H4 (cell line): ENCODE data around the gene APC2. TPM values are rescaled to one million over a fixed set of nuclear protein-coding genes. Genes with fewer than 3 reads are reported as not detected.
"Not testable (repeated sequence)": the region's sequence is repeated elsewhere in the genome, so short reads cannot be mapped to it uniquely, and the experiment has no call there.

Experiments used
- DNase-seq: peaks from one replicate; pipeline ENCODE4 v3.0.0-alpha.2; 2015; ENCODE audit warnings: low spot score
- total RNA-seq: library from RNA; depleted of rRNA; stranded (reverse); fragments of >200 nt; shearing (Covaris generic); gene quantifications from 2 replicates; pipeline ENCODE4 v1.2.3, GENCODE V29; 2014

Gene APC2
- total RNA-seq, 1 experiment from 2014 or later: 1.5 TPM

GRCh38 chr19:1428738-1429391 is 21.1 kb upstream of the APC2 start:
- no peak for DNase-seq

DNA sequence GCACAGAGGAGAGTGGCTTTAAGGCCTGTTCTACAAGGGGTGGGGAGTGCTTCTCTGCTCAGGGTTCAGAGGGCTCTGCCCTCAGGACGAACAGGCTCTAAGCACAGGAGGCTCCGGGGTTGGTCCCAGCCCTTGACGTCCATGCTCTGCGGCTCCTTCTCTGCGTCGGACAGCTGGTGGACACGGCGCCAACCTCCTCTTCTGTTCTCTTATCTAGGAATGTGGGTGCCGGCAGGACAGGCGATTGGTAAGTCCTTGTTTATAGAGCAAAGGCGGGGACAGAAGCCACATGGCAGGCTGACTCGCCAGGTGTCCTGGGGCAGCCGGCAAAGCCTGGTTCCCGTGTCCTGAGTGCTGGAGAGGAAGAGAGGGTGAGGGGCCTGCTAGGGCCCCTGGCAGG is 20.2 kb upstream of the APC2 start:
- no peak for DNase-seq

DNA sequence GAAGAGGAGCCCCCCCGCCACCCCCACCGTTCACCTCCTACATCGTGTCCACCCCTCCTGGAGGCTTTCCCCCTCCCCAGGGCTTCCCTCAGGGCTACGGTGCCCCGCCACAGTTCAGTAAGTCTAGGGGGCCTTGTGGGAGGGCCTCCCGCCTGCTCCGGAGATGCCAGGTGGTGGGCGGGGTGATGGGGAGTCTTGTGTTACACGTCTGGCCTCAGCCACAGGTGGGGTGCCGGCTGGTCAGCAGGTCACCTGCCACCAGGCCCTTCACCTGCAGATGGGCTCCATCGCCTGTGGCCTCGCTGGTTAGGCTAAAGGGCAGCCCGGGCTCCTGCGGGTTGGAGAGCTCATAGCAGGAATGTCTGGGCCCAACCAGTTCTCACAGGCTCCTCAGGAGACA is 19.7 kb upstream of the APC2 start:
- DNase-seq: no peak

DNA sequence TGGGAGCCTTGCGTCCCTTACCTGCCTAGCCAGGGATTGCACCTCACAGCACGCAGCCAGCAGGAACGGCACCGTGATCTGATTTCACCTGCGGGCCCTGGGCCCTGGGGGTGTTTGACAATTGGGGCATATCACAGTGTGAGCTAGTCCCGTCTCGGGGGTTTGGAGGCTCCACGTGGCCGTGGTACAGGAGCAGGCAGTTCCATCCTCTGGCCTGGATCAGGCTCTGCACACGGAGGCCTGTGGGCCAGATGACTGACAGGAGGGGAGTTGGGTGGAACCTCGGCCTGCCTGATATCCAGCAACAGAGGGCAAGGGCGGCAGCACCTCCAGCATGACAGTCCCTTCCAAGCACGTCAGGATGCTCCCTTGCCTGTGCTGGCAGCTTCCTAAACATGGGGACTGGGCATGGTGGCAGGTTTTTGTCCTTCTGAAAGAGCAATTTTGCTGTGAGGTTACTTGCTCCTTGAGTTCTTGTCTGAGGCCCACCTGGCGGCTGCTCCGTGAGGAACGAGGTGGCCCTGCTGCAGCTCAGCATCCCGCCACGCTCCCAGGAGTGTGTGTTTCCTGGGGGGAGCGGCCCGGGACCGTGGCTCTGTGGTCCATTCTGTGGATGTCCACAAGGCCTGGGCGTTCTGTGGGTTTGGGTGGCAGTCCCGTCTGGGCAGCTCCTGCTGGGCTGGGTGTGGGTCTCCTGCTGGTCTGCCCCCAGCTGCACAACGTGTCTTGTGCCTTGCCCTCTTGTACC is 18.0 kb upstream of the APC2 start:
- no peak for DNase-seq

DNA sequence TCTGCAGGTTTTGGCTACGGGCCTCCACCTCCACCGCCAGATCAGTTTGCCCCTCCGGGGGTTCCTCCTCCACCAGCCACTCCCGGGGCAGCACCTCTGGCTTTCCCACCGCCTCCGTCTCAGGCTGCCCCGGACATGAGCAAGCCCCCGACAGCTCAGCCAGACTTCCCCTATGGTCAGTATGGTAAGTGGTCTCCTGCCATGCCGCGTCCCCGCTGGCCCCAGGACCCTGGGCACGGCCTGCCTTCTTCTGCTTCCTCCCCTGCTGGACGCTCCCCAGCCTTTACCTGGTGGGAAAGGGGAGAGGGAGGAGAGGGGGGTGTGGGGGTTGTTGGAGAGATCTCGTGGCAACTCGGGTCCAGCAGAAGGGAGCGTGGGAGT is 17.4 kb upstream of the APC2 start:
- no peak for DNase-seq

DNA sequence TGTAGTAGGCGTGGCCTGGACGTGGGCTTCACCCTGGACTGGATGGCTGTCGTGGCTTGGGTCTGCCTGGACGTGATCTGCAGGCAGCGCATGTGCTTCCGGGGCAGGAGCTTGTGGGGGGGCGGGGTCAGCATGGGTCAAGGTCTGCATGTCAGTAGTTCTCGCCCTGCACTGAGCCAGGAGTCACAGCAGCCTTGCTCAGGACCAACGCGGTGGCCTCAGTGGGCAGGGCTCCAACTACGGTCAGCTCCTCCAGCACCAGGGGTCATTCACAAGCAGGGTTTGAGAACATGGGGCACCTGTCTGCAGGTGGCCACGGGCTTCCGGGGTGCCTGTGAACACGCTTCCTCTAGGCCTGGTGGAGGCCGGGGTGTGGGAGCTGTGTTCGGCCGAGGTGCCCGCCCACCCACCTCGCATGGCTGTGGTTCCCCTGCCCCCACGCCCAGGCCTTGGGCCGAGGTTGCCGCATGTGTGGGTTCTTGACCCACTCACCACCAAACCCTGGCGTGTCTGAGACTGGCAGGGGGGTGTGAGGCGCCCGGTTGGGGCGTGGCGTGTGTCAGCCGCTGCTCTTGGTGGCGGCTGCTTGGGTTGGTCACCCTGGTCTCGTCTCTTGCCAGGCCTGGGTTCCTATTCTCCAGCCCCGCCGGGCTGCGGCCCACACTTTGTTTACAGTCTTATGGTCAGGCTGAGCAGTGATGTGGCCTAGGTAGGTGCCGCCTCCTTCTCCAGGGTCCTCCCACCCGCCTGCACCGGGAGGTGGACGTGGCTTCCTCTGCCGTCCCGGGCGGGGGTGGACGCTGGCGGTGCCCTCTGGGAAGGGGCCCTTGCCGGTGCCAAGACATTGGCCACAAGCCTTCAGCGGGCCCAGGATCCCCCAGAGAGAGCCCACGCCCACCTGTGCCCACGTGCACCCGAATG is 16.5 kb upstream of the APC2 start:
- DNase-seq: no peak

DNA sequence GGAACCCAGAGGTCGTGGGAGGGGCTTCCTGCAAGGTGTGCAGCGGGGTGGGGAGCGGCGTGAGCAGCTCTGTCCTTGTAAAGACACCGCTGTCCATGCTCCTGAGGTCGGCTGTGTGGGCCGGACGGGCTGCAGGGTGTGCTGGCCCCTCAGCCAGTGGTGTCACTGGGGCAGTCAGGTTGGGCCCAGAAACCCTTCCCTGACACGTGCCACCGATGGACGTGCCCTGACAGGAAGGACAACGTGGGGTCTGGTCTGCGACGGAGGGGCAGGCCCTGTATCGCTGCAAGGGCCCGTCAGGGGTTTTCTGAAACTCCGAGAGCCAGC is 15.9 kb upstream of the APC2 start:
- no peak for DNase-seq

- DNase-seq: no peak
Observed at GRCh38 chr19:1434577-1435060, 15.3 kb upstream of the APC2 start.

DNA sequence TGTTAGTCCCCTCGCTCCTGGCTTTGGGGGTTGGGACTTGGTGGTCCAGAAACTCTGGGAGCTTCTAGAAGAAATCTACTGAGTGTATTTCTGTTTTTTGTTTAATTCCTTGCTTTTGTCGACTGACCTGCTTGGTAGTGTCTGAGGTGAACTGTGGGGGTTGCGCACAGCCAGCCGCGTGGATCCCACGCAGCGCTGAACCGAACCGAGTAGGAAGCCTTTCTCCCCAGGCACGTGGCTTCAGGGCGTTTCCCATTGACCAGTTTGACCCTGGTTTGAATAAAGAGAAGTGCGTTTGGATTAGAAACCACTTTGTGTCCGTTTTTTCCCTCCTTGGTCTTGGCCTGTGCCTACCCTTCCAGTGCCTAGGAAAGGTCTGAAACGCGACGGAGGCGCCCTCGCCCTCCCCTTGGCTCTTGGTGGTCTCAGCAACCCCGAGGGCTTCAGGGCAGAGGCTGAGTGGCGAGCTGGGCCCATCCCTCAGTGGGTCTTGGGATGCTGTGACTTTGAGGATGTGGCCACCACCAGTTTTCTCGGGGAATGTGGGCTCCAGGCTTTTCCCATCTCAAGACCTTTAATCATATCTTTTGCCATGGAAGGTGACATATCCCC is 14.4 kb upstream of the APC2 start:
- no peak for DNase-seq

- no peak for DNase-seq
Observed at GRCh38 chr19:1437609-1438008, 12.3 kb upstream of the APC2 start.

GRCh38 chr19:1438035-1438932 is 11.6 kb upstream of the APC2 start, which contains the start of gene RPS15:
Gene RPS15 (plus strand): TSS chr19:1438396. CDS start chr19:1438426, 30 bp downstream.
- DNase-seq: peak; percentile 83

- DNase-seq: no peak
Observed at GRCh38 chr19:1438933-1439354, 11.0 kb upstream of the APC2 start.

- not testable (repeated sequence) for DNase-seq
Observed at GRCh38 chr19:1439525-1440417, 10.2 kb upstream of the APC2 start.

DNA sequence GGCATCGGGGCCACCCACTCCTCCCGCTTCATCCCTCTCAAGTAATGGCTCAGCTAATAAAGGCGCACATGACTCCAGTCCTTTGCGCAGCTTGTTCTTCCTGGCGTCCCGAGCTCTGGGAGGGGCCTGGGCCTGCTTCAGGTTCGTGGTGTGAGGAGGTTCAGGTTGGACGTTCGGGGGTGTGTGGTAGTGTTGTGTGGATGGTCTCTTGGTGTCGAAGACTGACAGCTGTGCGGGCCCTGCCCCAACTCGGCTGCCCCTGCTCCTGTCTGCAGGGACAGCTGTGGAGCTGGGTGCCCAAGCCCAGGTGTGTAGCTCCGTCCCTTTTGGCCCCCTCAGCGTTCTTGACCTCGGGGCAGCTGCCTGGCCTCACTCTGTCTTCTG is 9.5 kb upstream of the APC2 start:
- no peak for DNase-seq

DNA sequence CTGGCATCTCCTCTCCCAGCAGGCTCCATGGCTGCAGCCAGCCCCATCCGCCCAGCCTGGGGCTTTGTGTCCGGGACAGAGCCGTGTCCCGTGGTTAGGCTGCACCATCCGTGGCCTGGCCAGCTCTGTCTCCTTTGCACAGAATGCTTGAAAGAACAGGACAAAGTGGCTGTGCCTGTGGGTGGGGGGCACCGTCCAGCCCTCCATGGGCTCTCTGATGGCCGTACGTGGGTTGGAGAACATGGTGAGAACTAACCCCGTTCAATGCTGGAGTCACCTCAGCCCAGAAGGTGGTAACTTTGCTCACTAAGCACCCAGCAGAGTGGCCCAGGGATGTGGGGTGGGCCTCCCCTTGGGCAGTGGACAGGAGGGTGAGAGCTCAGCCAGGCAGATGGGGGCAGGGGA is 8.9 kb upstream of the APC2 start:
- DNase-seq: no peak

DNA sequence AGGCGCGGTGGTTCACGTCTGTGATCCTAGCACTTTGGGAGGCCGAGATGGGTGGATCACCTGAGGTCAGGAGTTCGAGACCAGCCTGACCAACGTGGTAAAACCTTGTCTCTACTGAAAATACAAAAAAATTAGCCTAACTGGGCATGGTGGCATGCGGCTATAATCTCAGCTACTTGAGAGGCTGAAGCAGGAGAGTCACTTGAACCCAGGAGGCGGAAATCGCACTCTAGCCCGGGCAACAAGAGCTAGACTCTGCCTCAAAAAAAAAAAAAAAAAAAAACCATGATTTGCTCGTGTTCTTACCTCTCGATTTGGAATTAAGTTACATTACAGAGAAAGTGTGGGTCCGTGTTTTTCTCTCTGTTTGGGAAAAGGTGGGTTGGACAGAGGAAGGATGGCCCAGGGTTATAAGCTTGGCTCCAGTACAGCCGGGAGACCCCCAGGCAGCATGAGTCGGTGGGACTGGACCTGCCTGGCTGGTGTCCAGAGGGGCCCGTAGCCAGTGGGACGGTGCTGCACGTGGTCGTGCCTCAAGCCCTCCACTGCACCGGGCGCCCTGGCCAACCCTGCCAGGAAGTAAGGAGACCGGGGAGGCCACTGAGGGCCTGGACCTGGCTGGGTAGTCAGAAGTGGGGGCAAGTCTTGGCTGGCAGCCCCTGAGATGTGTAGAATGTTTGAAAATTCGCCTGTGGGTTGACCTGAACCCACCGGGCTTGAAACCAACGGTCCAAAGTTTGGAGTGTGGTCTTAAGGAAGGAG is 8.1 kb upstream of the APC2 start:
- no peak for DNase-seq

DNA sequence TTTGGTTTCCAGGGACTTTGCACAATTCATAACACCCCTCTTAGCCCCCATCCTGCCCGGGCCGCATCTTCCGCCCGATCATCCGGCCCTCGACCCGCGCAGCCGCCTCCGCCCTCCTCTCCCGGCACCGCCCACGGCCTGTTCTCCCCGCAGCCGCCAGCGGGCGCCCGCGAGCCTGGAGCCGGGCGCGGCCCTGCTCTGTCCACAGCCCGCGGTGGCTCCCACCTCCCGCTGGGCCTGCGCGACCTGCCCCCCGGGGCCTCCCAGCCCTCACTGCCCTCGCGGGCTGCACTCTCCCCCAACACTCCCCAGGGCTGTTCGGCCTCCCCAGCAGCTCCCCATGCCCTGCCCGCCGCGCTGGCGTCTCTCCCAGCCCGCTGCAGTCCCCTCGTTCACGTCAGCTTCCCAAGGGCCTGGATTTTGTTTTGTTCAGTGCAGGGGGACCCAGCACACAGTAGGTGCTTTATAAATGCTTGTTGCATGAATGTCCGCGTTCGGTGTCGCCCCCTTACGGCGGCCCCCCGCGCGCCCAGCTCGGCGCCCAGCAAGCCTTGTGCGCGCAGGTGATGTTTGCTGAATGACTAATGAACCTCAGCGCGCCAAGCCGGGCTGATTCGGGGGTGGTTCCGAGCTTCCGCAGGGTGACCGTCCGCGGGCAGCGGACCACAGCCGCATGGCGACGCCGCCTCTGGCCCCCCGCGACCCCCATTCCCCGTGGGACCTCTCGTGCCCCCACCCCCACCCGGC is 4.6 kb upstream of the APC2 start:
- DNase-seq: no peak

- no peak for DNase-seq
Observed at GRCh38 chr19:1445932-1446712, 3.8 kb upstream of the APC2 start.
